ENCODE measurements around the gene CFAP126.
"Not testable (repeated sequence)": the region's sequence is repeated elsewhere in the genome, so short reads cannot be mapped to it uniquely, and the experiment has no call there.

Gene CFAP126

DNA sequence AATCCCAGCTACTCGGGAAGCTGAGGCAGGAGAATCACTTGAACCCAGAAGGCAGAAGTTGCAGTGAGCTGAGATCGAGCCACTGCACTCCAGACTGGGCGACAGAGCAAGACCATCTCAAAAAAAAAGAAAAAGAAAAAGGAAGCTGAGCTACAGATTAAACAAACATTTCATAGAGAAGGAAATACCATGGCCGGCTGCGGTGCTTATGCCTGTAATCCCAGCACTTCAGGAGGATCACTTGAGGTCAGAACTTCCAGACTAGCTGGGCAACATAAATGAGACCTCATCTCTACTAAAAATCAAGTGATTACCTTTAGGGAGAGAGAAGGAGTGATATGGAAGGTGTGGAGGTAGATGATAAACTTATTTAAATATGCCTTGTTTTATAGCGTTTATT is 14.0 kb upstream of the CFAP126 start:
- no peak for DNase-seq (ENCODE audit: low spot score)

DNA sequence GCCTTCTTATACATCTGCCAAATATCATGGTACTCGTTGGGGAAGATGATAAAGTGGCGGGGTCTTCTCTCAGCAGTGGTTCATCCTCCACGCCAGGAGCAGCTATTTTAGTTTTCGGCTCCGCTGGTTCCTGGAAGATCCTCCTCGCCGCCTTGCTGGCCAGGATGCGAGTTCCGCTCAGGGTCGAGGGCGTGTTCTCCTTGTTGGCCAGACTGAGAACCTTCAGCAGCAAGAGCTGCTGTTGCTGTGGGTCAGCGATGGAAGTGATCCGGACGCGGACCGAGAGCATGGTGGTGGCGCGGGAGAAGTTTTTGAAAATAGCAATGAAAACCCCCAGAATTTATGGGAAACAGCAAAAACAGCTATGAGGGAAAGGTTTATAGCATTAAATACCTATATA is 11.4 kb upstream of the CFAP126 start:
- no peak for DNase-seq (ENCODE audit: low spot score)

DNA sequence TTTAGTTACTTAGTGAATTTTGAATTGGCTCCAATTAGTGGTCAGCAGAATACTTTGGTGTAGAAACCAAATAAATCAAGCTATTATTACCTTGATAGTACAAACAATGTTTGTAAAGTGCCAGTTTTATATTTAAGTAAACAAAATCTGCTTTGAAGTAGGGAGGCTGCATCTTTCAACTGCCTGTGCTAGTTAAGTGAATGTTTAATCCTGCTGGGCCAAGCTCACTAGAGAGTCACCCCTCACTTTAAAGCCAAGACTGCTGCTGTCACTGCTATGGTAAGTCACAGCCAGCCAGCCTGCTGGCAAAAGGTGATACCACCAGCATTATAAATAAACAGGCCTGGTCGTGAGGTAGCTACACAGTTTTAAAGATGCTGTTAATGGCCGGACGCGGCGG is 10.3 kb upstream of the CFAP126 start:
- DNase-seq (ENCODE audit: low spot score) = no peak

DNA sequence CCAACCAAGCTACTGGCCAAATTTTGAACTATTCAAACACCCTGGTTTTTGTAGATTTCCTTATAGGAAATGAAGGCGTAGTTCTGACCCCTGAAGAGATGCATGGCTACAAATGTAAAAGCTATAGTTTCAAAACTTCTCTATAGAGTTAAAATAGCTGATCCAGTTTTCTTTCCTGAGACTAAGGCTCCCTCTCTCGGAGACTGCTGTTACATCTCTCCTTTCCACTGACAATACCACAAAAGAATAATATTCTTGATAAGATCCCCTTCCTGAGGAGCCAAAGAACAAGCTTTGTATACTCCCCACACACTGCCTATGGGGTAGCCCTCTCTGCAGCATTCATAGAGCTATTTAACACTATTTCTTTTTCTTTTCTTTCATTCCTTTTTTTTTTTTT is 6.7 kb upstream of the CFAP126 start:
- no peak for DNase-seq (ENCODE audit: low spot score)

DNA sequence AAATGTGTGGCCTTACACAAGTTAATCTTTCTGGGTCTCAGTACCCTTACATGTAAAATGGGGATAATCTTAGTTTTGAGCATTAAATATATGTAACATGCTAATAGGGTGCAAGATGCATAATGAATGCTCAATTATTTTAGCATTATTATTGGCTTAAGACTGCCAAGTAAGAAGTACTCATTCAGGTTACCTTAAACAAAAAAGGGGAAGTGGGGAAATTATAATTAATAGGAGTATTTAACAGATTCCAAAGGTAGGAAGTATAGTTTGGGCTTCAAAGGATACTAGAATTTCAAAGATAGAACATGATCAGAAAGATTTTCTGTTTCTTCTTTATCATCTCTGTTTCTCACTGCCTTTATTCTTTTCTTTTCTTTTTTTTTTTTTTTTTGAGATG is 5.8 kb upstream of the CFAP126 start:
- no peak for DNase-seq (ENCODE audit: low spot score)

DNA sequence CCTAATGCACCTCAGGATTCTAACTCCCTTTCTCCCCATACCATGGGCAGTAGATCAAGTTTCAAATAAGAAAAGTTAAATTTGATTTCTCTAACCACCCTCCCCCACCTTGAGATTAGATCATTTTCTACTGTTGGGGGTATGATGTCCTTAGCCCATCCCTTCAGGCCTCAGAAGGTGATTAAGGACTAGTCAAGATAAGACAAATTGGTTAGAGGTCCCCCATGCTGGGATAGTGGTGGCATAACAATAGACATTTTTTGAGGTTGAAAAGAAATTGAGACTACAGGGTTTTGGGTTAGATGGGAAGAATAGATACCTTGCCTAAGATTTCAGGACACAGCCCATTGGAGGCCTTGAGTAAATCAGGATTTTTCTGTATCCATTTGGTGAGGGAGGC is 2.5 kb downstream of the CFAP126 start:
- no peak for DNase-seq (ENCODE audit: low spot score)

DNA sequence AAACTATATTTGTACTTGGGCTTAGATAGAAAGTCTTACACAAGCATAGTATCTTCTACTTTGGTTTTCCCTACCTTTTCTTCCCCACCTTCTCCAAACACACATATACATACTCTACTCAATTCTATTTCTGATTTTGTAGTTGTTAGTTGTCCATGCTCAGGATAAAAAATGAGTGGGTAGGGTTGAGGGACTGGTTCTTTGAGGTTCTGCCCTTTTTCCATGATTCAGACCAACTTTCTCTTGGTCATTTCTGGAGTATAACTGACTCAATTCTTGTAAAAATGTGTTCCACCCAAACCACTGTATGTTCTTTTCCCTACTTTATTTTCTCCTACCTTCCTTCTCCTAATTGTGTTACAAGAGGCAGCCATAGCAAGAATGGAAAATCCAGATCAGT is 3.3 kb downstream of the CFAP126 start:
- DNase-seq (ENCODE audit: low spot score) = no peak

DNA sequence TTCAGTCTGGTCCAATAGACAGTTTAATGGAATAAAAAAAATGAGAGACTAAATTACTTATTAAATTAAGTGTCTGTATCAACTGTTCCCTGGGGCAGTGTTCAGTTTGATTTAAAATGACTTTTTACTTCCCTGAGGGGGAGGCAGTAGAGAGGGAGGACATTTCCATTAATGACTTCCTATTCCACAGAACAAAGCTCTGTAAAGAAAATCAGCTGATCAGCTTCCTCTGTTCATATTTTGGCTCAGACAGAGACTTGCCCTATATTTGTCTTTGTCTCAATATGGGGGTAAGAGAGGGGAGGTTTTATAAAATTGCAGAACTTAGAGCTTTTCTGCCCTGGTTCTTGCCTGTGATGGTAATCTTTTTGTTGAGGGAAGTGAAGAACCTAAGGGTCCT is 8.4 kb downstream of the CFAP126 start:
- DNase-seq (ENCODE audit: low spot score) = no peak

DNA sequence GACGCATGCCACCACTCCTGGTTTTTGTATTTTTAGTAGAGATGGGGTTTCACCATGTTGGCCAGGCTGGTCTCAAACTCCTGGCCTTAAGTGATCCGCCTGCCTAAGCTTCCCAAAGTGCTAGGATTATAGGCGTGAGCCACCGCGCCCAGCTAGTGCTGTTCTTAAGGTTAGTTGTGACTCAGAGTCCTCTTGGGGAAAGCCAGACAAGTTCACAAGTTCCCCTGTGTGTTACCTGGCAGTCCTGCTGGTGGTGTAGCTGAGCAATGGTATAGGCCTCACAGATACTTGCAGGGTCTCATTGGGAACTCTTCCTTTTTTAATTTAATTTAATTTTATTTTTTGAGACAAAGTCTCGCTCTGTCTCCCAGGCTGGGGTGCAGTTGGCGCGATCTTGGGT is 10.6 kb downstream of the CFAP126 start:
- no peak for DNase-seq (ENCODE audit: low spot score)

DNA sequence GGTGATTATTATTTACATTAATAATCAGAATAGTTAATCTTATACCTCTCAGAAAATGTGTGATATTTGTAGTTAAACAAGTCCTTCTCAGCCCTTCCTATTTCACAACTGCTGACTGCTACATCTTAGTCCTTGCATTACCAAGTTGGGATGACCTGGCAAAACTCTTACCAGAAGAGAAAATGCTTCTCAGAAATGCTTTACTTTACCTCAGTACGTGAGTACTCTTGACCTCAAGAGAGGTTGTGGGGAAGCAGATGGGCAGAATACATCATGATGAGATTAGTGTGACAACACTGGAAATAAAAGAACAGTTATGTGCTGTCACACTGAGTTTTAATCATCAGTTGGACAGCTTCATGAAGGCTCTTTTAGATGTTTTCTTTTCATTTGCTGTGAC is 16.2 kb downstream of the CFAP126 start:
- DNase-seq (ENCODE audit: low spot score) = no peak

DNA sequence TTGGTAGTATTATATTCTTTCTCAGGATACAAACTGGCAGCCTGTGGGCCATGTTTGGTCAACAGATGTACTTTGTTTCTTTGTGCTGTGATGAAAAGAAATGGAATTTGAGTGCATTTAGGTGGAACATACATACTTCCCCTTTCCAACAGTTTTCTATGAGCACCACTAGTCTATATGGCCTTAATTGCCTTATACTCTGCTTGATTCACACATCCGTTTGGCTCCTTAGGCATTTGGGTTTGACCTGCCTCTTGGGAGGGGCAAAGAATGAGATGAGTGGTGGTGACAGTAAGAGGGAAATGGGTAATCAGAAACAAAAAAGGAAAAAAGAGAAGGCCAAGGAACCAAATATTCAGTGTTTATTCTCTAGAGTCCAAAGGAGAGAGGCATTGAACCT is 17.0 kb downstream of the CFAP126 start:
- no peak for DNase-seq (ENCODE audit: low spot score)

DNA sequence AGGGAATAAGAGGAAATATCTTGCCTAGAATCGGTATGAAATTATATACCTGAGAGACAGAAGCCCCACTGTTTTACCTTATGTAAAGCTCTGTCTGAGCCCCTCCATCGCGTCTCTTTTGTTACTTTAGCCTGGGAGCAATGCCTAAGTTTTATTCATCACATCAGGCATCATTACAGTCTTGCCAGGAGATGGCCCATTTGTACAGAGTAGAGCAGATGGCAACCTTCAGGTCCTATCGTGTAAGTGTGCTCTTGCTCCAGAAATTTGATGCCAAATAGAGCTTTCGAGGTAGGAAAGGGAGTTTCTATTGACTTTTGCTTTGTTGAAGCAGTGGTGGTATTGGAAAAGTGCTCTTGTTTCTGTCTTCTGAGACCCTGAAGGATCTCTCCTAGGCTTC is 24.9 kb downstream of the CFAP126 start:
- no peak for DNase-seq (ENCODE audit: low spot score)

DNA sequence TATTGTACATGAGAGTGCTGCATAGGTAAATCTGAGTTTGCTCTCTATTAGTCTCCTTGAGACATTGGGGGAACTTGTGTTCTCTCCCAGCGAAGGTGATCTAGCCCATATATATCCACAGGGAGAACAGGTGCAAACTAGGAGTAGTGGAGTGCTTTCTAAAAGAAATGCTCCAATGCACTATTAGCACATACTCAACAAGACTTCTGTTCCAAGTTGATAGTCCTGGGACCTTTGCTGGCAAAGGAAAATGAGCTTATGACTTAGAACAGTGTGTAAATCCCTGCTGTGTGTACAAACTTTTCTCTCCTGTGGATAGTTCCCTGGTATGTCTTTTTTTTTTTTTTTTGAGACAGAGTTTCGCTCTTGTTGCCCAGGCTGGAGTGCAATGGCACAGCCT is 25.5 kb downstream of the CFAP126 start:
- no peak for DNase-seq (ENCODE audit: low spot score)

DNA sequence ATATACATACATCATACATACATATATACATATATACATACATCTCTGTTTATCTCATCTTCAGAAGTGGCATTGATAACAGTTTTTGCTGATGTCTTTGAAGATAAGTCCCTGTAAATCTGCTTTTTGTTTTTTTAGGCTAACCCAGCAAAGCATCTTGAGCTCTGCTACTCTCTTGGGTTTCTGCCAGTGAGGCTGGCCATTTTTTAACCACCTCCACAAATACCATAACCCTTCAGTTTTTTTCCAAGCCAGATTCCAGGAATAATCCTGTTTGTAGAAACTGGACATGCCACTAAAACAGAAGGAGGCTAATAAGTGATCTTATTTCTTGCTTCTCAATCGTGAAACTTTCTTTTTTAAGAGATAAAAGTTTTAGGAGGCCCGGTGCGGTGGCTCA is 31.9 kb downstream of the CFAP126 start:
- DNase-seq (ENCODE audit: low spot score) = no peak

DNA sequence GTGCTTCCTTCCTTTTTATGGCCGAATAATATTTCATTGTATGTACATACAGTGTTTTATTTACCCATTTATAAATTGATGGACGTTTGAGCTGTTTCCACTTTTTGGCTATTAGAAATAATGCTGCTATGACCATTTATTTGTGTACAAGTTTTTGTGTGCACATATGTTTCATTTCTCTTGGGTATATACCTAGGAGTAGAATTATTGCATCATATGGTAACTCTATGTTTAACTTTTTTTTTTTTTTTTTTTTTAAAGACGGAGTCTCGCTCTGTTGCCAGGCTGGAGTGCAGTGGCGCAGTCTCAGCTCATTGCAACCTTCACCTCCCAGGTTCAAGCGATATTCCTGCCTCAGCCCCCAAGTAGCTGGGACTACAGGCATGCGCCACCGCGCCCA is 34.5 kb downstream of the CFAP126 start:
- DNase-seq (ENCODE audit: low spot score) = no peak

DNA sequence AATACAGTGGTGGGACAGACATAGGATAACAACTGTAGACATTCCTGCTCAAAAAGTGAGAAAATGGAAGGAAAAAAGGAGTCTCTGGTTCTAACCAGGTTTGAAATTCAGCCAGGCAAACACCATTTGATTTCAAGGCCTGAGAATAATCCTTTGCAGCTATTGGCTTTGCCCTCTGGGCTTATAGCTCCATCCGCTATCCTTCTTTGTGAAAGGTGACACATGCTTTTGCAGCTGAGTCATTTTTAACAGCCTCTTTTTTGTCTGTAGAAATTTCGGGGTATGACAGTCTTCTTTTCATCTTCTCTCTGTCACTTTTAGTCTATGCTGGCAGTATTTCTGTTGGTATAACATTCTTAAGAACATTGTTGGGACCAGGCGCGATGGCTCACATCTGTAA is 37.3 kb downstream of the CFAP126 start:
- DNase-seq (ENCODE audit: low spot score) = no peak

DNA sequence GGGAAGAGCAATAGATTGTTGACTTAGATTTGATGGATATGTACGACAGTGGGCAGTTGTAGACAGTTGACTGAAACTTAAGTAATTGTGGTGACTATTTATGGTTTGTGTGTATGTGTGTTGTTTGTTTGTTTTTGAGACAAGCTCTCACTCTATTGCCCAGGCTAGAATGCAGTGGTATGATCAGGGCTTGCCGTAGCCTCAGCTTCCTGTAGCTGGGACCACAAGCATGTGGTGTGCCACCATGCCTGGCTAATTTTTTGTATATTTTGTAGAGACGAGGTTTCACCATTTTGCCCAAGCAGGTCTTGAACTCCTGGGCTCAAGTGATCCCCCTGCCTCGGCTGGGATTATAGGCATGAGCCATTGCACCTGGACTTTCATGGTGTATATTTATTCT is 43.7 kb downstream of the CFAP126 start:
- DNase-seq (ENCODE audit: low spot score) = no peak

DNA sequence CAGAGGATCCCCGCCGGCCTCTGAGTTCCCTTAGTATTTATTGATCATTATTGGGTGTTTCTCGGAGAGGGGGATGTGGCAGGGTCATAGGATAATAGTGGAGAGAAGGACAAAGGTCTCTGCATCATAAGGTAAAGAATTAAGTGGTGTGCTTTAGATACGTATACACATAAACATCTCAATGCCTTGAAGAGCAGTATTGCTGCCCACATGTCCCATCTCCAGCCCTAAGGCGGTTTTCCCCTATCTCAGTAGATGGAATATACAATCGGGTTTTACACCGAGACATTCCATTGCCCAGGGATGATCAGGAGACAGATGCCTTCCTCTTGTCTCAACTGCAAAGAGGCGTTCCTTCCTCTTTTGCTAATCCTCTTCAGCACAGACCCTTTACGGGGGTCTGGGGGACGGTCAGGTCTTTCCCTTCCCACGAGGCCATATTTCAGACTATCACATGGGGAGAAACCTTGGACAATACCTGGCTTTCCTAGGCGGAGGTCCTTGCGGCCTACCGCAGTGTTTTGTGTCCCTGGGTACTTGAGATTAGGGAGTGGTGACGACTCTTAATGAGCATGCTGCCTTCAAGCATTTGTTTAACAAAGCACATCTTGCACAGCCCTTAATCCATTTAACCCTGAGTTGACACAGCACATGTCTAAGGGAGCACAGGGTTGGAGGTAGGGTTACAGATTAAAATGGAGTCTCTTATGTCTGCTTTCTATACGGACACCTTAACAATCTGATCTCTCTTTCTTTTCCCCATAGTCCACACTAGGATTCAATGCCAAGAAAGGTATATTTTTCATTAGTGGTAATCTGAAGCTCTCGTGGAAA is 51.6 kb downstream of the CFAP126 start:
- not testable (repeated sequence) for DNase-seq (ENCODE audit: low spot score)

All from left forelimb (tissue), 1 donor.